ENCODE data around the gene ANK2. TPM values are rescaled to one million over a fixed set of nuclear protein-coding genes. Genes with fewer than 3 reads are reported as not detected.

The ANK2 gene
- total RNA-seq, 3 donors from 2014 or later: 7.6 to 69.3 (median 21.0) TPM

DNA sequence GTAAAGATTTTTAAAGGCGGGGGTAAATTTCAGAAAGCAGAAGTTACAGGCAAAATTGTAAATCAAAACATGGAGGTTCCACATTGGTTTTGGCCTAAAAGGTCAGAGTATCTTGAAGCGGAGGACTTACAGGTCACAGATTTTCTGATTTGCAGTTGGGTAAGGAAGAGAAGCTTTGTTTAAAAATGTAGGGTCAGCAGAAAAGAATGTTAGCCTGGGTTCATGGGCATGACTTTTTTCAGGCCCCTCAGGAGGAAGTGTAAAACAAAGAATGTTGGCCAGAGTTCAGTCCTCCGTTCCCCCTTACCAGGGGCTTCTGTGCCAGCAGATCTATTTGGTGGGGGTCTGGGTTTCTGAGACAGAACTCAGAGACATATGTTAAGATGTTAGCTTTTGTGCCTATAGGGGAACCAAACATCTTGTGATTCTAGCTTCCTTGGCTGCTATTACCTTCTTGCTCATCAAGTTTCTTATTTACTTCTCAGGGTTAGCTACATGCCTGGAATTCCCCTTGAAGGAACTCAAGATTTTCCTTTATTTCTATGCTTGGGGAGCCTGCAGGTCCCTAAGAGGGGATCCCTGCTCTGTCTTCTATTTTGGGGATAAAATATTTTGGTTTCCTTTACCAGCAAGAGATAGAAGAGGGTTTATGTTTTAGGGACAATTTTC is 160.3 kb downstream of the ANK2 start:
- Histone ChIP-seq H3K36me3 (ENCODE audit: low read depth) (no peaks in the 10 kb centered on the region), H3K9me3 (no peaks in the 10 kb centered on the region), H3K4me1 (ENCODE audit: low read depth) (no peaks in the 10 kb centered on the region), H3K4me3 (no peak overlapping the region)
- intact Hi-C loops (cut with DNase I, micrococcal nuclease): no loop called here
- ATAC-seq: no peak
- DNase-seq: no peak
- TF ChIP-seq, protein P1, sequence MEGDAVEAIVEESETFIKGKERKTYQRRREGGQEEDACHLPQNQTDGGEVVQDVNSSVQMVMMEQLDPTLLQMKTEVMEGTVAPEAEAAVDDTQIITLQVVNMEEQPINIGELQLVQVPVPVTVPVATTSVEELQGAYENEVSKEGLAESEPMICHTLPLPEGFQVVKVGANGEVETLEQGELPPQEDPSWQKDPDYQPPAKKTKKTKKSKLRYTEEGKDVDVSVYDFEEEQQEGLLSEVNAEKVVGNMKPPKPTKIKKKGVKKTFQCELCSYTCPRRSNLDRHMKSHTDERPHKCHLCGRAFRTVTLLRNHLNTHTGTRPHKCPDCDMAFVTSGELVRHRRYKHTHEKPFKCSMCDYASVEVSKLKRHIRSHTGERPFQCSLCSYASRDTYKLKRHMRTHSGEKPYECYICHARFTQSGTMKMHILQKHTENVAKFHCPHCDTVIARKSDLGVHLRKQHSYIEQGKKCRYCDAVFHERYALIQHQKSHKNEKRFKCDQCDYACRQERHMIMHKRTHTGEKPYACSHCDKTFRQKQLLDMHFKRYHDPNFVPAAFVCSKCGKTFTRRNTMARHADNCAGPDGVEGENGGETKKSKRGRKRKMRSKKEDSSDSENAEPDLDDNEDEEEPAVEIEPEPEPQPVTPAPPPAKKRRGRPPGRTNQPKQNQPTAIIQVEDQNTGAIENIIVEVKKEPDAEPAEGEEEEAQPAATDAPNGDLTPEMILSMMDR (IDR thresholded peaks at IDR 0.05): no peak

DNA sequence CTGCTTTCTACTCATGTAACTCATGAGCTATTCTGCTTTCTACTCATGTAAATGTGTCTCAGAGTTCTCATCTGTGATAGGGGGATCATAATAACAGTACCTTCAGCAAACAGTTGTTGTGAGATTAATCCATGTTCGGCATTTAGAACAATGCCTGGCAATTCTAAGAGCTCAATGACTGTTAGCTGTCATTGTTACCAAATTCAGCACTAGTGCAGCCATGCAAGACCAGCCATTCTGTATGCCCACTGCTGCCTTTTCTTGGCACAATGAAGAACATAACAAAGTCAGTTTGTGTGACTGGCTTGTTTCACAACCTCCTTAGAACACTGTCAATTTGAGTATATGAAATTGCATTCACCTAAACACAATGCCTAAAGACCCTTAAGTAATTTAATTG is 163.2 kb downstream of the ANK2 start:
- H3K36me3 ChIP-seq (ENCODE audit: low read depth): no peaks in the 10 kb centered on the region
- H3K4me3 ChIP-seq: no peak overlapping the region
- TF ChIP-seq, protein P1 (IDR thresholded peaks at IDR 0.05): no peak
- intact Hi-C loops (cut with DNase I, micrococcal nuclease): no loop called here
- H3K4me1 ChIP-seq (ENCODE audit: low read depth): no peaks in the 10 kb centered on the region
- no peaks in the 10 kb centered on the region for H3K9me3 ChIP-seq
- ATAC-seq (no peak), DNase-seq (no peak)

DNA sequence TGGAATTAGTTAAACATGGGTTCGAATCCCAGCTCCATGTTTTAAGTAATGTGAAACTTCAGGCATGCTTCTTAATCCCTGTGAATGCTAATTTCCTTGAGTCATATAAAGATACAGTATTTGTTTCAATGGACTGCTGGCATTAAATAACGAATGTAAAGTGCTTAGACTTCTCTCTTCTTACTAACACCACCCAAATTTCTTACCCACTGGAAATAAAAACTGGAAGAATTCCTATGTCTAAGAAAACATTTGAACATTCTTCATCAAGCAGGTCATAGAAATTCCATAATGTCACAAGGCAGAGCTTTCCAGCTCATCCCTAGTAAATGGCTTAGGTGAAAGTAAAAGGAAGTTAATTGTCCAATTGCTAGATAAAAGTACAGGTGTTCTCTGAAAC is 172.5 kb downstream of the ANK2 start:
- DNase-seq (no peak), ATAC-seq (no peak)
- H3K4me1 ChIP-seq (ENCODE audit: low read depth): no peaks in the 10 kb centered on the region
- no peak overlapping the region for H3K4me3 ChIP-seq
- H3K36me3 ChIP-seq (ENCODE audit: low read depth): no peaks in the 10 kb centered on the region
- TF ChIP-seq, protein P1 (IDR thresholded peaks at IDR 0.05): no peak
- intact Hi-C loops (cut with DNase I, micrococcal nuclease): no loop called here
- no peaks in the 10 kb centered on the region for H3K9me3 ChIP-seq

DNA sequence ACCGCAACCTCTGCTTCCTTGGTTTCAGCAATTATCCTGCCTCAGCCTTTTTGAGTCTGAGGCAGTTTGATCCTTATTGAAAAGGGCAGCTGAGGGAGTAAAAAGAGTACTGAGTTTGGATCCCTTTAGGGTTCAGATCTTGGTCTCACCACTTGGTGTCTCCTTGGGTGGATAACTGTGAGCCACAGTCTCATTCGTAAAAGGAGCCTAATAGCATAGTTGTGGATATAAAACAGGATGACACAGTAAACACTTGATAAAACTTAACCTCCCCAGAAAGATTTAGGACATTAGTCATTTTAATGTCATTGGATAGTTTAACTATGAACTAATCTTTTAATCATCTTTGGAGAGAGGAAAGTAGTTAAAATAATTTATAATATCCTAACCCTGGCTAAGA is 173.0 kb downstream of the ANK2 start:
- Histone ChIP-seq H3K4me1 (ENCODE audit: low read depth) (no peaks in the 10 kb centered on the region), H3K36me3 (ENCODE audit: low read depth) (no peaks in the 10 kb centered on the region), H3K9me3 (no peaks in the 10 kb centered on the region), H3K4me3 (no peak overlapping the region)
- DNase-seq (no peak), ATAC-seq (no peak)
- TF ChIP-seq, protein P1 (IDR thresholded peaks at IDR 0.05): no peak
- intact Hi-C loops (cut with DNase I, micrococcal nuclease): no loop called here

DNA sequence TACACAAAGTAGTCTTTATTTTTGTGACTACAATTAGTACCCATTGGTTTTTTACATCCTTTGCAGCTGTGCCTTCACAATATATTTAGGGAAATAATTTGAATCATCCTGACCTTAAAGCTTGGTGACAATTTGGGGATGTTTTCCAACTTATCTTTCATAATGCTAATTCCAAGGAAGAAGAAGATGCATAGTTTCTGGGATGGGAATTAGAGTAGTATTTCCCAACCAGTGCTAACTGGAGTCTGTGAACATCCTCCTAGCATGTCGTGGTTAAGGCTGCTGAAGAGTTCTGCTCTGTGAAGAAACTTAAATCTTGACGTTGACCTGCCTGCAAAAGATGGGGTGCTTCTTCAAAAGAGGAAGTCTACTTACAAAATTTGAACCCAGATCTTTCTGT is 173.5 kb downstream of the ANK2 start:
- TF ChIP-seq, protein P1 (IDR thresholded peaks at IDR 0.05): no peak
- ATAC-seq (no peak), DNase-seq (no peak)
- no peaks in the 10 kb centered on the region for H3K4me1 ChIP-seq (ENCODE audit: low read depth)
- H3K36me3 ChIP-seq (ENCODE audit: low read depth): no peaks in the 10 kb centered on the region
- H3K4me3 ChIP-seq: no peak overlapping the region
- no peaks in the 10 kb centered on the region for H3K9me3 ChIP-seq
- intact Hi-C loops (cut with DNase I, micrococcal nuclease): no loop called here

DNA sequence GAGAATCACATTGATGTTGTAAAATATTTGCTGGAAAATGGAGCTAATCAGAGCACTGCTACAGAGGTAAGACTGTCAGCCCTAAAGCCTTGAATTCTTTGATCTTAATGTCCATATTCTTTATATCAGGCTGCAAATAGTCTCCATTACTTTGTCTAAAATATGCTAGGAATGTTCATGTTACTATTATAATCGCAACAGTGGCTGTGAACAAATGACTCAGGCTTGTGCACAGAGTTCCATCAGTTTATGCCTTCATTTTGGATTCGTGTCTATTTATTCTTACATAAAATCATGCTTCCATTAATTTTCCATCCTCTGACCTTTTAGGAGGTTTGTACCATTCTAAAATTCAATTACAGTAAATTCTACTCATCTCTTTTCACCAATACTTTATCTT is 182.7 kb downstream of the ANK2 start:
- intact Hi-C loops (cut with DNase I, micrococcal nuclease): no loop called here

More for the DNA sequence above, 182.7 kb downstream of the ANK2 start:
- Histone ChIP-seq H3K9me3 (no peaks in the 10 kb centered on the region), H3K36me3 (ENCODE audit: low read depth) (no peaks in the 10 kb centered on the region), H3K4me3 (no peak overlapping the region), H3K4me1 (ENCODE audit: low read depth) (no peaks in the 10 kb centered on the region)
- no peak for DNase-seq
- ATAC-seq: no peak
- TF ChIP-seq, protein P1 (IDR thresholded peaks at IDR 0.05): no peak

Measured in mucosa of descending colon (tissue), 3 donors.